Measurements from ENCODE around the gene EMC1.
"Not testable (repeated sequence)": the region's sequence is repeated elsewhere in the genome, so short reads cannot be mapped to it uniquely, and the experiment has no call there.

EMC1 gene

DNA sequence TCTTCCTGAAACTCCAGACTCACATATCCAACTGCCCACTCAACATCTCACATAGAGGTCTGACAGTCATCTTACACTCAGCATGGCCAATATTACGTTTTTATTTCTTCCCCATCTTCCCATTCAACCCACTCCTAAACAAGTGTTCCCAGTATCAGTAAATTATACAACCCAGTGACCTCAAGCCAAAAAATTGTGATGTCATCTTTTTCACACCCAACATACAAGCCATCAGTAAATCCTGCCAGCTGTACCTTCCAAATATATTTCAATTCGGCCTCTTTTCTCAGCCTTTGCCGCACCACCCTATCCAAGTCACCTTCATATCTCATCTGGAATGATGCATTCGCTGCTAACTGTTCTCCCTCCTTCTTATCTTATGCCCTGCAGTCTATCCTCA, 60.9 kb downstream of the EMC1 start:
- DNase-seq (ENCODE audit: low read depth in 2 of 2), result no peak

GRCh38 chr1:19189270-19189669, 62.1 kb downstream of the EMC1 start:
- no peak for DNase-seq (ENCODE audit: low read depth in 2 of 2)

DNA sequence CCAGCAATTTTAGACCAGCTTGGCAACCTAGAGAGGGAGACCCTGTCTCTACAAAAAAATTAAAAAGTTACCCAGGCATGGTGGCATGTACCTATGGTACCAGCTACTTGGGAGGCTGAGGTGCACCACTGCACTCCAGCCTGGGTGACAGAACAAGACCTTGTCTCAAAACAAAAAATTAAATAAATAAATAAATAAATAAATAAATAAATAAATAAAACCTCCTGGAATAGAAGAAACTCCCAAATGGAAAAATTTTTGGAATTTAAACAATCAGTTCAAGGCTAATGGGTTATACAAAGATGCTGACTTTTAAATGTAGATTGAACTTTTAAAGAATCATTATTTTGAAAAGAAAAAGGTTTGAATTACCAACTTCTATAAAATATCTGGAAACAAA, 63.5 kb downstream of the EMC1 start:
- no peak for DNase-seq (ENCODE audit: low read depth in 2 of 2)

- DNase-seq (ENCODE audit: low read depth in 2 of 2), result no peak
Observed at GRCh38 chr1:19186001-19186400, 65.3 kb downstream of the EMC1 start.

DNA sequence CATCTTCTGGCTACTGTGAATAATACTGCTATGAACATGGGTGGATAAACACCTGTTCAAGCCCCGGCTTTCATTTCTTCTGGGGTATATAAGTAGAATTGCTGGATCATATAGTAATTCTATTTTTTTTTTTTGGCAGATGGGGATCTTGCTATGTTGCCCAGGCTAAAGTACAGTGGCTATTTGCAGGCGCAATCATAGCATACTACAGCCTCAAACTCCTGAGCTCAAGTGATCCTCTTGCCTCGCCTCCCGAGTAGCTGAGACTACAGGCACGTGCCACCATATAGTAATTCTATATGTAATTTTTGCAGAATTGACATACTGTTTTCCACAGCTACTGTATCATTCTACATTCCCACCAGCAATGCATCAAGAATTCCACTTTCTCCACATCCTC, 69.1 kb downstream of the EMC1 start:
- DNase-seq (ENCODE audit: low read depth in 2 of 2), result no peak

DNA sequence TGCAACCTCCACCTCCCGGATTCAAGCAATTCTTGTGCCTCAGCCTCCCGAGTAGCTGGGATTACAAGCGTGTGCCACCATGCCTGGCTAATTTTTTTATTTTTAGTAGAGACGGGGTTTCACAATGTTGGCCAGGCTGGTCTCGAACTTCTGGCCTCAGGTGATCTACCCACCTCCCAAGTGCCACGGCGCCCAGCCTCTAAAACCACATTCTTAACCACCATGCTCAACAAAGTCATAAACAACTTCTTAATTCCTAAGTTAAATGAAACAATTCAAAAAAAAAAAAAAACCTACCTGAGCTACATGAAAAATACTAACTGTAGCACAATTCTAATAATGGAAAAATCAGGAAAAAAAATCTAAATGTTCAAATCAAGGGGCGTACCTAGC, 71.1 kb downstream of the EMC1 start:
- DNase-seq (ENCODE audit: low read depth in 2 of 2), result not testable (repeated sequence)

DNA sequence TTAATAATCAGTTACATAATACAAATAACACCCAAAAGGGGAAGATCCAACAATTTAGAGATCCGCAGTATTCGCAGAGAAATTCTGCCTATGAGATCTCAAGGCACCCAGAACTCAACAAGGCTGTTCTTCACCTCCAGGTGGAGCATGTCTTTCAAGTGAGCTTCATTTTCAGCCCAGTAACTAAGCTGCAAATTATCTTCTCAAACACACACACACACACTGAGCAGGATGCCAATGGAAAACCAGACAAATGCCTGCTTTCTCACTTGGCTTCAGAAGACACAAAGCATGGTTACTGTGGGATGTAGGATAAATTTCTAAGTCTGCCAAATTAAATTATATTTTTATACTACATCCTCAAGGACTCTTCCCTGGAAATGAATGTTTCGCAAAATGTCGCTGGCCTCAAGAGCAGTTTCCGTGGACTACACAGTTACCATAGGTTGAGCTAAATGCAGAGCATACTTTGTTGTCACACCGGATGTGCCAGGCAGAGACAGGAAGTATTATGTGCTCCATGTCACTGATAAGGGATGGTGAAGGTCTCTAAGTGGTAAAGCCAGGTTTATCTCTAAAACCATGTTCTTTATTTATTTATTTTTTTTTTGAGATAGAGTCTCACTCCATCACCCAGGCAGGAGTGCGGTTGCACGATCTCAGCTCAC, 71.6 kb downstream of the EMC1 start:
- DNase-seq (ENCODE audit: low read depth in 2 of 2), result no peak

- no peak for DNase-seq (ENCODE audit: low read depth in 2 of 2)
Observed at GRCh38 chr1:19178734-19179398, 72.5 kb downstream of the EMC1 start.

- DNase-seq (ENCODE audit: low read depth in 2 of 2), result no peak
Observed at GRCh38 chr1:19177811-19178210, 73.5 kb downstream of the EMC1 start.

DNA sequence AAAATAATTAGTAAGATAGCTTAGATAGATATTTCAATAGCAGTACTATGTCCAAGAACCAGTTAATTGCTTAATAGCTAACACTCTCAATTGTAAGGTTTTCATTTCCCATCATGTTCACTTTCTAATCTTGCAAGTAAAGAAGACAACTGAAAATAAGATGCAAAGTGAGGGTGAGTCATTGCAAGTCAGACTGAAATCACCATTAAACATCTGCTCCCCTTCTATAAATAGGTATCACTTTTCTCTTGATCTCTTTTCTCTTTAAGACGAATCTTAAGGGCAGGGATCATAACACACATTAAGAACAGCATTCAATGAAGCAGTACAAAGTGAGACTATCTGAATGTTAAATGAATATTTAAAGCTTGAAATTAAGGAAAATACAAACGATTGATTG, 81.7 kb downstream of the EMC1 start:
- DNase-seq (ENCODE audit: low read depth in 2 of 2), result no peak

DNA sequence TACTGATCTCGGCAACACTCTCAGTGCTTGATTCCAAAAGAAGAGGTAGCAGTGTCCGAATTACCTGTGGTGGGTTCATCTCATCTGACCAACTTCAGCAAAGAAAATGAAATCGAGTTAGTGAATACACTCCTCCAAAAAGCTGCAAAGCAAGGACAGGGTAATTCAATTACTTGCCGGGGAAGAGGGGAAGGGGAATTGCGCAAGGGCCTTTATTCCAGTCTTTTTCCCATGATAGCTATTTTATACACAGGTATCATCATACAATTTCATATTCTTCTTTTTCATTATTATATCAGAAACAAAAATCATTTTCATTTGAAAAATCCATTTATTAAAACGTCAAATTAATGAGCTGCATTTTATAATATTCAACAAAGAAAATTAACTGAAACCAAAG, 84.2 kb downstream of the EMC1 start:
- no peak for DNase-seq (ENCODE audit: low read depth in 2 of 2)

DNA sequence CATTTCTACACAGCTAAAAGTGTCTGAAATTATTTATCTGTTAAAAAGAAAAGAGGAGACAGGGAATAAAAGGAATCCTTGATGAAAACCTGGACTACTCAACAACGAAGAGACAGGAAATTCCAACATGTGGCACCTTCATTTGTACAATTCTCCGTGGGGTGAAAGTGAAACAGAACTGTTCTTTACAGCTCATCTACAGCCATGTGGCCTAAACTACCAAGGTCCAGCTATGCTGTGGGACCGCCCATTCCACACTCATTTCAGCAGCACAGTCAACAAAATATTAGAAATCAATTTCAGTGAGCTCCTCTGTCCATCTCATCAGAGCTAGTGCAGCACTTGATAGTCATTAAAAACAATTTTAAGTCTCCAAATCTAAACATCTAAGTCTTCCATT, 85.3 kb downstream of the EMC1 start:
- no peak for DNase-seq (ENCODE audit: low read depth in 2 of 2)

Data from stimulated activated CD4-positive, alpha-beta T cell treated with anti-CD3 and anti-CD28 coated beads, Interleukin-4, amount 100 ng/mL, for 48 hours (primary cell).